ENCODE results near the gene SMARCD3. TPM values are rescaled to one million over a fixed set of nuclear protein-coding genes. Genes with fewer than 3 reads are reported as not detected.

SMARCD3 gene
- total and polyA plus RNA-seq, 2 of the 13 experiments (the other 11 are each of a cell fraction or from before 2014, with no cell fraction given) = 0.20 to 0.62 TPM

- no peak for DNase-seq (ENCODE audit: low spot score)
- no peak for FAIRE-seq
- in situ Hi-C loops (cut with HindIII; ENCODE audit: extremely low pct_ligation_motif_present, low pct_unique_long_range_greater_than_20kb) = no loop called here
Observed at GRCh38 chr7:151243408-151244195, 4.9 kb downstream of the SMARCD3 start.

GRCh38 chr7:151243045-151243349, 5.5 kb downstream of the SMARCD3 start:
- Histone ChIP-seq H3K4me2 (ENCODE audit: low read depth, low read length) (0 out of 2 replicates have a peak overlapping the region, but pooled peaks have one; percentile 5), H3K27me3 (ENCODE audit: control insufficient read depth in 1 of 2, insufficient read depth in 2 of 2, low read length in 2 of 2) (peaks cover 7 to 32% of the 10 kb centered on the region in 2 experiments; a peak in 3 of 5 replicates), H4K20me1 (ENCODE audit: insufficient read depth, low read length) (no peaks in the 10 kb centered on the region; the same call in 1 of the 2 replicates), H3K79me2 (ENCODE audit: insufficient read depth, low read length) (no peaks in the 10 kb centered on the region), H3K27ac (ENCODE audit: extremely low read length, insufficient read depth, low read length) (no peak overlapping the region), H3K9ac (ENCODE audit: insufficient read depth, low read depth, low read length) (no peak overlapping the region), H2AFZ (ENCODE audit: low read length) (no peak overlapping the region), H3K4me1 (ENCODE audit: insufficient read depth, low read length) (peaks cover 58% of the 10 kb centered on the region), H3K36me3 (replicated peaks in 1 of 2; ENCODE audit: control insufficient read depth in 1 of 2, insufficient read depth in 2 of 2, low read length in 2 of 2) (peaks cover 0 to 2% of the 10 kb centered on the region in 2 experiments; a peak in 1 of 5 replicates), H3K4me3 (replicated peaks in 1 of 3; ENCODE audit: insufficient read depth in 1 of 3, low read depth in 2 of 3, low read length in 3 of 3) (no peak overlapping the region), H3K9me3 (ENCODE audit: low read length) (no peaks in the 10 kb centered on the region)
- FAIRE-seq (no peak), ATAC-seq (peak; percentile 1; the same call in 2 of the 3 replicates), DNase-seq (ENCODE audit: low spot score) (no peak)
- in situ Hi-C loops (cut with HindIII; ENCODE audit: extremely low pct_ligation_motif_present, low pct_unique_long_range_greater_than_20kb) (no loop called here), intact Hi-C loops (cut with micrococcal nuclease; ENCODE audit: unreplicated experiment) (loop anchor here (10.0 kb wide), 1 partner anchor 158 kb away; the partner anchor contains the start of genes AGAP3, FASTK and TMUB1)
- no peak for TF ChIP-seq AHR (CRISPR knock-in tag; IDR thresholded peaks at IDR 0.05)
- TF ChIP-seq FOXM1 (CRISPR knock-in tag; IDR thresholded peaks at IDR 0.05) = no peak
- TF ChIP-seq ZNF510 (CRISPR knock-in tag; IDR thresholded peaks at IDR 0.05; ENCODE audit: low read depth) = no peak
- TF ChIP-seq DMAP1 (CRISPR knock-in tag; IDR thresholded peaks at IDR 0.05) = no peak
- 0% methylated on average over 1 of the region's 2 CpGs for WGBS (ENCODE audit: low lambda C conversion rate)
- CTCF ChIA-PET (ENCODE audit: low intra/inter-chr PET ratio, low total read pairs) = no interaction called here
- POLR2A ChIA-PET = interaction anchor here (1.9 kb wide), 1 partner anchor 10 kb away, joined by 8 read pairs; the partner anchor contains the start of gene CHPF2
- BruUV-seq (replicated peaks) = no TSS peak

More at GRCh38 chr7:151243408-151244195, 4.9 kb downstream of the SMARCD3 start:
- H3K36me3 ChIP-seq (replicated peaks in 1 of 2; ENCODE audit: control insufficient read depth in 1 of 2, insufficient read depth in 2 of 2, low read length in 2 of 2) = no peaks in the 10 kb centered on the region; a peak in 1 of 5 replicates
- no peaks in the 10 kb centered on the region; the same call in 1 of the 2 replicates for H4K20me1 ChIP-seq (ENCODE audit: insufficient read depth, low read length)
- ChIA-PET CTCF (ENCODE audit: low intra/inter-chr PET ratio, low total read pairs) (interaction anchor here (1.3 to 2.6 kb wide), 2 partner anchors 53 to 60 kb away, joined by 6 to 18 read pairs; no protein-coding TSS in a partner anchor), POLR2A (interaction anchor here (1.9 kb wide), 1 partner anchor 11 kb away, joined by 8 read pairs; the partner anchor contains the start of gene CHPF2)
- intact Hi-C loops (cut with micrococcal nuclease; ENCODE audit: unreplicated experiment) = loop anchor here (2.0 to 10.0 kb wide), 2 partner anchors 53 to 159 kb away; partner anchors contain the start of genes AGAP3, FASTK and TMUB1
- no peak for TF ChIP-seq CHD4 (IDR thresholded peaks at IDR 0.05; ENCODE audit: borderline replicate concordance, low read length)
- no peak for TF ChIP-seq SP140L (CRISPR knock-in tag; IDR thresholded peaks at IDR 0.05; ENCODE audit: borderline replicate concordance)
- no peak for TF ChIP-seq MBD4 (IDR thresholded peaks at IDR 0.05; ENCODE audit: borderline replicate concordance, low read length)
- TF ChIP-seq KDM6A (CRISPR knock-in tag; IDR thresholded peaks at IDR 0.05; ENCODE audit: low read depth) = no peak
- no peak overlapping the region for H2AFZ ChIP-seq (ENCODE audit: low read length)
- no peaks in the 10 kb centered on the region for H3K9me3 ChIP-seq (ENCODE audit: low read length)
- BruUV-seq (replicated peaks) = no TSS peak
- no peak overlapping the region for H3K9ac ChIP-seq (ENCODE audit: insufficient read depth, low read depth, low read length)
- peaks cover 7 to 36% of the 10 kb centered on the region in 2 experiments; a peak in 3 of 5 replicates for H3K27me3 ChIP-seq (ENCODE audit: control insufficient read depth in 1 of 2, insufficient read depth in 2 of 2, low read length in 2 of 2)
- H3K4me3 ChIP-seq (replicated peaks in 1 of 3; ENCODE audit: insufficient read depth in 1 of 3, low read depth in 2 of 3, low read length in 3 of 3) = no peak overlapping the region
- H3K4me2 ChIP-seq (ENCODE audit: low read depth, low read length) = 0 out of 2 replicates have a peak overlapping the region, but pooled peaks have one; percentile 5
- no peak; the same call in 2 of the 3 replicates for ATAC-seq
- WGBS (ENCODE audit: low lambda C conversion rate) = 52% methylated on average over 17 of the region's 17 CpGs
- no peak overlapping the region for H3K27ac ChIP-seq (ENCODE audit: extremely low read length, insufficient read depth, low read length)
- H3K79me2 ChIP-seq (ENCODE audit: insufficient read depth, low read length) = no peaks in the 10 kb centered on the region
- peaks cover 62% of the 10 kb centered on the region for H3K4me1 ChIP-seq (ENCODE audit: insufficient read depth, low read length)

Measured in HepG2 (cell line).